NCI-H524 treated with DMSO at 0.1 percent for 48 hours (cell line): ENCODE data around the gene PRRT3.
"Not testable (repeated sequence)": the region's sequence is repeated elsewhere in the genome, so short reads cannot be mapped to it uniquely, and the experiment has no call there.

ENCODE experiments used
- DNase-seq: peaks from one replicate; lab custom pipeline; 2025; lab: John Stamatoyannopoulos, UW

Gene PRRT3

GRCh38 chr3:9917820-9918219 lies 34.4 kb downstream of the PRRT3 start:
- no peak for DNase-seq

- peak; percentile 65 for DNase-seq
Measured at GRCh38 chr3:9916734-9917680, 35.2 kb downstream of the PRRT3 start, which contains the start of gene IL17RC. Gene IL17RC (plus strand): TSS chr3:9917098. CDS start chr3:9917316, 218 bp downstream.

GRCh38 chr3:9916346-9916733 lies 35.9 kb downstream of the PRRT3 start:
- DNase-seq, result peak; percentile 71

DNA sequence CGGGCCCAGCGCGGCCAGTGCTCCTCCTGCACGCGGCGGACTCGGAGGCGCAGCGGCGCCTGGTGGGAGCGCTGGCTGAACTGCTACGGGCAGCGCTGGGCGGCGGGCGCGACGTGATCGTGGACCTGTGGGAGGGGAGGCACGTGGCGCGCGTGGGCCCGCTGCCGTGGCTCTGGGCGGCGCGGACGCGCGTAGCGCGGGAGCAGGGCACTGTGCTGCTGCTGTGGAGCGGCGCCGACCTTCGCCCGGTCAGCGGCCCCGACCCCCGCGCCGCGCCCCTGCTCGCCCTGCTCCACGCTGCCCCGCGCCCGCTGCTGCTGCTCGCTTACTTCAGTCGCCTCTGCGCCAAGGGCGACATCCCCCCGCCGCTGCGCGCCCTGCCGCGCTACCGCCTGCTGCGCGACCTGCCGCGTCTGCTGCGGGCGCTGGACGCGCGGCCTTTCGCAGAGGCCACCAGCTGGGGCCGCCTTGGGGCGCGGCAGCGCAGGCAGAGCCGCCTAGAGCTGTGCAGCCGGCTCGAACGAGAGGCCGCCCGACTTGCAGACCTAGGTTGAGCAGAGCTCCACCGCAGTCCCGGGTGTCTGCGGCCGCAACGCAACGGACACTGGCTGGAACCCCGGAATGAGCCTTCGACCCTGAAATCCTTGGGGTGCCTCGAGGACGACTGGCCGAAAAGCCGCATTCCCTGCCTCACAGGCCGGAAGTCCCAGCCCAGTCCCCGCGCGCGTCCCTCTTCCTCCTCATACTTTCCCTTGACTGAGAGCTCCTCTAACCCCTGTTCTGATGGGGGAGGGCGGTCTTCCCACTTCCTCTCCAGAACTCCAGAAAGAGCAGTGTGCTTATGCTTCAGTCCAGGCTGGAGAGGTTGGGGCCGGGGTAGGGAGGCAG lies 36.7 kb downstream of the PRRT3 start:
- peak; percentile 51 for DNase-seq

GRCh38 chr3:9914559-9915253 lies 37.5 kb downstream of the PRRT3 start:
- no peak for DNase-seq

GRCh38 chr3:9914011-9914410 lies 38.2 kb downstream of the PRRT3 start:
- DNase-seq, result no peak

DNA sequence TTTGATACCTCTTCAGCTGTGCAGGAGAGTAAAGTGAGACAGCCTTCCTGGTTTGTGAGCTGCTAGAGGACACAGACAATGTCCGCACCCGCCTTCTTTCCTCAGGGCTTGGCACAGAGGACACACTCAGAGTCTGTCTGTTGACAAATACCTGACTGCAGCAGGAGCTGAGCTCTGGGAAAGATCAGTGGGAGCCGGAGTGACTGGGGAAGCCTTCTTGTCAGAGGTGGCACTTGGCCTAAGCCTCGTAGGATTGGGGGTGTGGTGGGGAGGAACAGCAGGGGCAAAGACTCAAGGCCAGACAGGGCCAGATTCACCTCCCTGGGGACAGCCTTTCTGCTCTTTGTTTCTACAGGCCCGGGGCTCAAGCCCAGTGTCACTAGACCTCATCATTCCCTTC lies 38.6 kb downstream of the PRRT3 start:
- DNase-seq, result no peak

- no peak for DNase-seq
Measured at GRCh38 chr3:9912294-9912935, 39.8 kb downstream of the PRRT3 start.

DNA sequence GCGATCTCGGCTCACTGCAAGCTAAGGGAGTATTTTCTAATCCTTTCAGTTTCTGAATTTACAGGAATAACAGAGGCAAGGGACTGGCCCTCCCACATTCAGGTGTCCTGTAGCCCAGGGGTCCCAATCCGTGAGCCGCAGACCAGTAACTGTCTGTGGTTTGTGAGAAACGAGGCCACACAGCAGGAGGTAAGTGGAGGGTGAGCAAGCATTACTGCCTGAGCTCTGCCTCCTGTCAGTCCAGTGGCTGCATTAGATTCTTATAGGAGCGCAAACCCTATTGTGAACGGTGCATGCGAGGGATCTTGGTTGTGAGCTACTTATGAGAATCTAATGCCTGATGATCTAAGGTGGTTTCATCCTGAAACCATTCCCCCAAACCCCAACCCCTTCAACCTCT lies 40.3 kb downstream of the PRRT3 start:
- no peak for DNase-seq

DNA sequence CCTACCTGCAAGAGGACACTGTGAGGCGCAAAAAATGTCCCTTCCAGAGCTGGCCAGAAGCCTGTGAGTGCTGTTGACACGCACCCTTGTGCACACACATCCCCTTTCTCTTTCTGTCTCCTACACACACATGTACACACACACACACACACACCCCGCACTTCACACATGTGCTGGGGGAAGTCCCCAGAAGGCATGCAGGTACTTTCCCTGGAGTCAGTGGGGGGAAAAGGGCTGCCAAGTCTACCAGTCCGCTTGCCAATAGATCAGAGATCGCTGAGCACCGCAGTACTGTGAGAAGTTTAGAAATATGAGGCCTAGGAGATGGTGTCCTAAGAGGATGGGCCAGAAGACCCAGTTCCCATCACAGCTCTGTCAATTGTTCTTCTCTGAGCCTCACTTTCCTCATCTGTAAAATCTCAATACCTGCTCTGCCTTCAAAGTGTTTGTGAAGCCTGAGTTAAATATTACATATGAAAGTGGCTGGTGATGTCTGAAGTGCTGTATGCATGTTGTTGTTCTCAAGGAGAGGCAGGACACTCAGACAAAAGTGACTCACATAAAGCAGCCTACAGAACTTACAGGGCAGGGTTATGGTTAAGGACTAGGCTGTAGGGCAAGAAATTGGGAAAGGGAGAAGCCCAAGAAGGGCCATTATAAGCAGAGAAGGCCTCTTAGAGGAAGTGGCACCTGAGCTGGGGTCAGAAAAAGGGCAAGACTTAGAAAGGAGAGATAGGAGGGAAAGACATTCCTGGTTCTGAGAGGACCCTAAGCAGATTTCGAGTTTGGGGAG lies 42.8 kb downstream of the PRRT3 start:
- no peak for DNase-seq

GRCh38 chr3:9908286-9908685 lies 43.9 kb downstream of the PRRT3 start:
- no peak for DNase-seq

DNA sequence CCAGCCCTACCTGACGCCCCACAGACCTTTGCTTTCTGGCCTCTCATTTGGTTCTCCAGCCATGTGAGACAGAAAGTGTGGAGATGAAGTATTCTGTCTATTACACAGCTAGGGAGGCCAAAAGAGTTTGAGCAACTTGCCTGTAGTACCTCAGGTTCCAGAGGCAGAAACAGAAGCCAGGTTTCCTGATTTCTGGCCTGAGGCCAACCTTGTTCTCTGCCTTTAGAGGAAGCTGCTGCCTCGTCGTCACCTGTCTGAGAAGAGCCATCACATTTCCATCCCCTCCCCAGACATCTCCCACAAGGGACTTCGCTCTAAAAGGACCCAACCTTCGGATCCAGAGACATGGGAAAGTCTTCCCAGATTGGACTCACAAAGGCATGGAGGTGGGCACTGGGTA lies 45.7 kb downstream of the PRRT3 start:
- no peak for DNase-seq

DNA sequence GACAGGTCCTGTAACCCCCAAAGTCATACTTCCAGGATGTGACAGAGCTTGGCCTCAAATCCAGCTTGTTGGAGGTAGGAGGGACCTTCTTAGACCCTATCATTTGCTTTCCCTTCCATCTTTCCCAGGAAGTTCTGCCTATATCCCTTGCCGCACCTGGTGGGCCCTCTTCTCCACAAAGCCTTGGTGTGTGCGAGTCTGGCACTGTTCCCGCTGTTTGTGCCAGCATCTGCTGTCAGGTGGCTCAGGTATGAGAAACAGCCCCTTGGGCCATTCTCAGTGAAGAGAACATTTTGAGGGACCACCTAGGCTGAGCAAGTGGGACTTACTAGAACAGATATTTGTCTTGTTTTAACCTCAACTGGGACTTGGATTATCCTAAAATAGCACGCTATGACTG lies 48.3 kb downstream of the PRRT3 start:
- no peak for DNase-seq

GRCh38 chr3:9903238-9903624 lies 49.0 kb downstream of the PRRT3 start:
- DNase-seq, result no peak

DNA sequence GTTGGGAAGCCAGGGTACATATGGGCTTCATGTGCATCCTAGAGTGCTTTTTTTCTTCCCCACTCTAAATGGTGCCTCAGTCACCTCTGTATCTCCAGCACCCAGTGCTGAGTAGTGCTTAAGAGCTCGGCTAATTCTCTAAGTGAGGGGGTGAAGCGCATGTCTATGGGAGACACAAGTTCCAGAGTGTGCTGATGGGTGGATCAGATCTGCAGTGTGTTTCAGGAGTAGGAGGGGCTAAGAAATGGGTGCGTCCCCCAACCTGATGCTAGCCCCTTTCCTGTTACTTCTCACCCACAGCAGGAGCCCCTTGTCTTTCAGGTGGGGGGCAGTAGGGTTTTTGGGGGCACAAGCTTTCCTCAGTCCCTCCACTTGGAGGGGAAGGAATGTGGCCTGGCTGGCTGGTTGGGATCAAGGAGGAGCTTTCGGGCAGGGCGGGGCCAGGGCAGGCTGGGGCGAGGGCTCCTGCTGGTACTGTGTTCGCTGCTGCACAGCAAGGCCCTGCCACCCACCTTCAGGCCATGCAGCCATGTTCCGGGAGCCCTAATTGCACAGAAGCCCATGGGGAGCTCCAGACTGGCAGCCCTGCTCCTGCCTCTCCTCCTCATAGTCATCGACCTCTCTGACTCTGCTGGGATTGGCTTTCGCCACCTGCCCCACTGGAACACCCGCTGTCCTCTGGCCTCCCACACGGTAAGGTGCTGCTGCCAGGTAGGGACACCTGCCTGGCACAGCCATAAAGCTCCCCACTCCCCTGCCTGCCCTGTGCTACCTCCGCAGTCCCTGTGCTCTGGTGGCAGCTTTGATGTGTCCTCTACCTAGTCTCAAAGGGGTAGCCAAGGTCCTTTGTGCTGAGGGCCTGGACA lies 49.6 kb downstream of the PRRT3 start, which contains the start of gene IL17RE:
TSS of gene IL17RE (plus strand) at position 477 of the 866 bp plus-strand sequence. CDS start at position 562, 85 bp downstream.
- DNase-seq, result no peak

DNA sequence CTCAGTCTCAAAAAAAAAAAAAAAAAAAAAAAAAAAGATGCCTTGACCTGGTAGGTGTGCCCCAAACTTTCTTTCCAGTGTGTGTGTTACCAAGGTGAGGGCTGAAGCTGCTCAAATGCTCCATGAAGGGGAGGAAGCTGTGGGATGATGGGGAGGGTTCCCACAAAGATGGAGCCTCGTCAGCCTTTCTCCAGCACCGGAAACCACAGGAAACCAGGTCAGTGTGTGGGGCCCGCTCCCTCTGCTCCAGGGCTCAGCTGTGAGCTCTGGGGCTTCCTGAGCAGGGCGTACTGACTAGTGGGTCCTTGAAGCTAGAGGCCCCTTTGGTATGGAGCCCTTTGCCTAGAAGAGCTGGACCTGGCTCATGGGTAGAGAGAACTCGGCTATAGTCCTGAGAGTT lies 50.2 kb downstream of the PRRT3 start:
- DNase-seq, result no peak

DNA sequence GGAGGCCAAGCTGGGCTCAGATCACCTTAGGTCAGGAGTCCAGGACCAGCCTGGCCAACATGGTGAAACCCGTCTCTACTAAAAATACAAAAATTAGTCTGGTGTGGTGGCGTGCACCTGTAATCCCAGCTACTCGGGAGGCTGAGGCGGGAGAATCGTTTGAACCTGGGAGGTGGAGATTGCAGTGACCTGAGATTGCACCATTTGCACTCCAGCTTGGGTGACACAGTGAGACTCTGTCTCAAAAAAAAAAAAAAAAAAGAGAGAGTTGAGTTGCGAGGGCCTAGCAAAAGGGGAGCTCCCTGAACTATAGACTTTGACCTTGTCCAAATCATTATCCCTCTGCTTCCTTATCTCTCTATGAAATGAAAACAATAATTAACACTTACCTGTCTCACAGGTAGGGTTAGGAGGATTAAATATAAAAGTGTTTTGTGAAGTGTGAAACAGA lies 51.2 kb downstream of the PRRT3 start:
- not testable (repeated sequence) for DNase-seq

DNA sequence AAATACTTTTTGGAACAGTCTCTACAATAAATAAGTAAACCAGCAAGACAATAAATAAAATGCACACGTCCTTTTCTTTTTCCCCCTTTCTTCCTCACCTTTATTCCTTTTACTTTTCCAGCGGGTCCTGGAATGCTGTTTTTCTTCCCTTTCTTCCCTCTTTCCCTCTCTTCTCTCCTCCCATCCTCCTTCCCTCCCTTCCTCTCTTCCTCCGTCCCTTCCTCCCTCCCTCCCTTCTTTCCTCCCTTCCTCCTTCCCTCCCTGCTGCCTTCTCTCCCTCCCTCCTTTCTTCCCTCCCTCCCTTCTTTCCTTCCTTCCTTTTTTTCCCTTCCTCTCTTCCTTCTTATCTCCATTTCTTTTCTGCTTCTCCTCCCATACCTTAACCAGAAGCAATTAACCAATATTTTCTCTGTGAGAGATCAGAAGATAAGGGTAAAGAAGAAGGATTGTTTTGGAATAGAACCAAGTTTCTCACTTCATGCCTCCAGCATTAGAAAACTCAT lies 52.9 kb downstream of the PRRT3 start:
- DNase-seq, result no peak

DNA sequence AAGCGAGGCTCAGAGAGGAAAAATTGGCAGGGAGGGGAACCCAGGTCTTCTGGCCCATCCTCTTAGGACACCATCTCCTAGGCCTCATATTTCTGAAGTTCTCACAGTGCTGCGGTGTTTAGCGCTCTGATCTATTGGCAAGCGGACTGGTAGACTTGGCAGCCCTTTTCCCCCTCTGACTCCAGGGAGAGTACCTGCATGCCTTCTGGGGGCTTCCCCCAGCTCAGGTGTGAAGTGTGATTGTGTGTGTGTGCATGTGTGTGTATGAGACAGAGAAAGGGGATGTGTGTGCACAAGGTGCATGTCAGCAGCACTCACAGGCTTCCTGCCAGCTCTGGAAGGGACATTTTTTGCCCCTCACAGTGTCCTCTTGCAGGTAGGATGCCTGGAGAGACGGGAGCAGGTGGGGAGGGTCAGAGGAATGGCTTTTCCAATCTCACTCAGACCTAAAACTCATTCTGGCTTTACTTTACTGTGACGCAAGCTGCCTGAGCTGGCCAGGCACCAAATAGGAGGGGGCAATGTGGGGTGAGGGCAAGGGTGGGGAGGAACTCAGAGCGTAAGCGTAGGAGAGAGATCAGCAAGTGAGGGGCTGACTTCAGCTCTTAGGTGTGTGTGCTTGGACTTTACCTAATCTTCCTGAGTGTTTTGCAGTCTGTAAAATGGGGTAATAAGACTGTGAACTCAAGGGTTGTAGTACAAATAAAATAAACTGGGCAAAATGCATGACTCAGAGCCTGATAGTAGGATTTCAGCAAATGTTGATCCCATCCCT lies 53.6 kb downstream of the PRRT3 start:
- DNase-seq, result no peak
